CD4-positive, alpha-beta T cell (primary cell): ENCODE results near the gene ZNF638. TPM values are rescaled to one million over a fixed set of nuclear protein-coding genes. Genes with fewer than 3 reads are reported as not detected.
"Not testable (repeated sequence)": the region's sequence is repeated elsewhere in the genome, so short reads cannot be mapped to it uniquely, and the experiment has no call there.

Source experiments
- ATAC-seq: fragments of 200-7000 bp; cut with Tn5 transposase; one replicate; pipeline ENCODE4 v1.10.0; 2022; ENCODE audit warnings: mild to moderate bottlenecking; ENCODE audit not compliant: poor library complexity
- CTCF ChIA-PET: fragments of 350-600 bp; sonication (Branson Sonifier 250); formaldehyde crosslinking; loops from one replicate; lab custom pipeline; 2021; ENCODE audit warnings: antibody characterized with exemption, inconsistent platforms; lab: Charles Lee
- POLR2A ChIA-PET: fragments of 350-600 bp; sonication (Branson Sonifier 250); formaldehyde crosslinking; loops from one replicate; lab custom pipeline; 2021; ENCODE audit warnings: antibody characterized with exemption, inconsistent platforms; lab: Charles Lee
- DNase-seq, 14 experiments: peaks; one replicate each; pipeline ENCODE4 v3.0.0-alpha.2; 2013 to 2020; ENCODE audit warnings: mixed read lengths in 2 of 14
- H3K27ac ChIP-seq, 2 donors: one replicate each; pipeline versions ENCODE4 v1.5.1 to v1.7.0; 2013; ENCODE audit warnings: low read length in 2 of 2, low read depth in 1 of 2, mild to moderate bottlenecking in 1 of 2
- H3K27me3 ChIP-seq, 2 experiments: 1 replicate in 1 of 2; 2 replicates in 1 of 2; pipeline versions ENCODE4 v1.6.1 to v1.7.0; 2013; ENCODE audit warnings: low read length in 2 of 2, control low read depth in 1 of 2, mild to moderate bottlenecking in 1 of 2, moderate library complexity in 1 of 2; ENCODE audit not compliant: insufficient read depth in 2 of 2, control insufficient read depth in 1 of 2
- H3K36me3 ChIP-seq: one replicate; pipeline ENCODE4 v1.6.1; 2013; ENCODE audit warnings: low read length, control low read depth; ENCODE audit not compliant: insufficient read depth
- H3K4me1 ChIP-seq: one replicate; pipeline ENCODE4 v1.6.1; 2013; ENCODE audit warnings: low read length, control low read depth; ENCODE audit not compliant: insufficient read depth
- H3K4me3 ChIP-seq: one replicate; pipeline ENCODE4 v1.5.1; 2013; ENCODE audit warnings: mild to moderate bottlenecking, low read length, moderate library complexity
- H3K9me3 ChIP-seq, 2 experiments: 1 replicate in 1 of 2; 2 replicates in 1 of 2; pipeline versions ENCODE4 v1.6.1 to v1.7.0; 2013; ENCODE audit warnings: low read length in 2 of 2, mild to moderate bottlenecking in 2 of 2, control low read depth in 1 of 2, moderate library complexity in 1 of 2; ENCODE audit not compliant: control insufficient read depth in 1 of 2, insufficient read depth in 1 of 2
- H3K27ac Mint-ChIP-seq: one replicate; pipeline ENCODE4 v1.8.0; 2020; ENCODE audit warnings: mixed read lengths
- H3K27me3 Mint-ChIP-seq: one replicate; pipeline ENCODE4 v1.8.0; 2021; ENCODE audit warnings: mixed read lengths
- H3K36me3 Mint-ChIP-seq: one replicate; pipeline ENCODE4 v1.8.0; 2021; ENCODE audit warnings: low read depth, mixed read lengths
- H3K4me1 Mint-ChIP-seq: one replicate; pipeline ENCODE4 v1.8.0; 2021; ENCODE audit warnings: low read depth, mixed read lengths
- H3K4me3 Mint-ChIP-seq: one replicate; pipeline ENCODE4 v1.8.0; 2020; ENCODE audit warnings: mild to moderate bottlenecking, mixed read lengths
- H3K9me3 Mint-ChIP-seq: one replicate; pipeline ENCODE4 v1.8.0; 2020; ENCODE audit warnings: mixed read lengths
- intact Hi-C, 2 experiments: fragments of 100-400 bp; cut with DNase I in 1 of 2; cut with micrococcal nuclease in 1 of 2; formaldehyde crosslinking; loops; one replicate each; pipeline versions ENCODE4 v1.15.1 to v1.9.0; 2023 to 2025; cut with DNase I, micrococcal nuclease
- total RNA-seq, 174 experiments: library from RNA in 2 of 174; stranded (reverse) in 2 of 174; gene quantifications; one replicate each; pipeline ENCODE4 v1.2.3 and lab custom pipeline; 2021 to 2026
- TF ChIP-seq, protein P1 (sequence below): fragments of 200-600 bp; IDR thresholded peaks from one replicate; pipeline ENCODE4 v1.8.0; 2022; ENCODE audit warnings: antibody characterized with exemption, mild to moderate bottlenecking

Gene ZNF638
- total RNA-seq, 2 experiments from 2014 or later = 77.8 to 86.4 TPM

DNA sequence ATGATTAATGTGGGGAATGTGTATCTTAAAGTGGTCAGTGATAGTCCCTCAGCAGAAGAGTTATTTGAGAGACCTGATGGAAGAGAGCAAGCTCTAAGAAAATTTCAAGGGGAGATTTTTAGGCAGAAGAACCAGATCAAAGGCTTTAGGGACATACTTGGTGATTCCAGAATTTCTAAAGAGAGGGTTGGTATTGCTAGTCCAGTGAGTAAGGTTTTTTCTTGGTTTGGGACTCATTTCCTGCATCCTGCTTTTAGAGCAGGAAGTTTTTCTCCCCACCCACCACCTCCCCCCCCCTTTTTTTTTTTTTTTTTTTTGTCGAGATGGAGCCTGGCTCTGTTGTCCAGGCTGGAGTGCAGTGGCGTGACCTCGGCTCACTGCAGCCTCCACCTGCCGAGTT, 79.1 kb downstream of the ZNF638 start:
- POLR2A ChIA-PET = no interaction called here
- ATAC-seq = no peak
- H3K4me3 Mint-ChIP-seq = no peak overlapping the region
- H3K36me3 Mint-ChIP-seq = peaks cover 54% of the 10 kb centered on the region
- Histone ChIP-seq H3K27ac (no peak overlapping the region), H3K4me1 (no peaks in the 10 kb centered on the region), H3K4me3 (no peak overlapping the region), H3K9me3 (peaks cover 0 to 4% of the 10 kb centered on the region in 2 experiments), H3K36me3 (peaks cover 35% of the 10 kb centered on the region), H3K27me3 (no peaks in the 10 kb centered on the region)
- H3K27me3 Mint-ChIP-seq = no peaks in the 10 kb centered on the region
- no peaks in the 10 kb centered on the region for H3K4me1 Mint-ChIP-seq
- CTCF ChIA-PET = no interaction called here
- H3K9me3 Mint-ChIP-seq = no peaks in the 10 kb centered on the region
- TF ChIP-seq, protein P1, sequence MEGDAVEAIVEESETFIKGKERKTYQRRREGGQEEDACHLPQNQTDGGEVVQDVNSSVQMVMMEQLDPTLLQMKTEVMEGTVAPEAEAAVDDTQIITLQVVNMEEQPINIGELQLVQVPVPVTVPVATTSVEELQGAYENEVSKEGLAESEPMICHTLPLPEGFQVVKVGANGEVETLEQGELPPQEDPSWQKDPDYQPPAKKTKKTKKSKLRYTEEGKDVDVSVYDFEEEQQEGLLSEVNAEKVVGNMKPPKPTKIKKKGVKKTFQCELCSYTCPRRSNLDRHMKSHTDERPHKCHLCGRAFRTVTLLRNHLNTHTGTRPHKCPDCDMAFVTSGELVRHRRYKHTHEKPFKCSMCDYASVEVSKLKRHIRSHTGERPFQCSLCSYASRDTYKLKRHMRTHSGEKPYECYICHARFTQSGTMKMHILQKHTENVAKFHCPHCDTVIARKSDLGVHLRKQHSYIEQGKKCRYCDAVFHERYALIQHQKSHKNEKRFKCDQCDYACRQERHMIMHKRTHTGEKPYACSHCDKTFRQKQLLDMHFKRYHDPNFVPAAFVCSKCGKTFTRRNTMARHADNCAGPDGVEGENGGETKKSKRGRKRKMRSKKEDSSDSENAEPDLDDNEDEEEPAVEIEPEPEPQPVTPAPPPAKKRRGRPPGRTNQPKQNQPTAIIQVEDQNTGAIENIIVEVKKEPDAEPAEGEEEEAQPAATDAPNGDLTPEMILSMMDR = no peak
- intact Hi-C loops = no loop called here
- peak overlapping the region; percentile 7 for H3K27ac Mint-ChIP-seq
- no peak for DNase-seq

DNA sequence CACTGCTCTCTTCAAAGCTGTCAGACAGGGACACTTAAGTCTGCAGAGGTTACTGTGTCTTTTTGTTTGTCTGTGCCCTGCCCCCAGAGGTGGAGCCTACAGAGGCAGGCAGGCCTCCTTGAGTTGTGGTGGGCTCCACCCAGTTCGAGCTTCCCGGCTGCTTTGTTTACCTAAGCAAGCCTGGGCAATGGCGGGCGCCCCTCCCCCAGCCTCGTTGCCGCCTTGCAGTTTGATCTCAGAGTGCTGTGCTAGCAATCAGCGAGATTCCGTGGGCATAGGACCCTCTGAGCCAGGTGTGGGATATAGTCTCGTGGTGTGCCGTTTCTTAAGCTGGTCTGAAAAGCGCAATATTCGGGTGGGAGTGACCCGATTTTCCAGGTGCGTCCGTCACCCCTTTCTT, 85.3 kb downstream of the ZNF638 start:
- not testable (repeated sequence) for H3K4me1 ChIP-seq

GRCh38 chr2:71417300-71418202, 86.0 kb downstream of the ZNF638 start:
- no peaks in the 10 kb centered on the region for H3K27me3 ChIP-seq
- ChIA-PET CTCF (interaction anchor here (1.2 kb wide), 1 partner anchor 118 kb away, joined by 3 read pairs; no protein-coding TSS in a partner anchor), POLR2A (interaction anchor here (1.0 to 2.0 kb wide), 4 partner anchors 9 to 190 kb away, joined by 3 to 16 read pairs (median 4); partner anchors contain the start of genes PAIP2B and ZNF638)
- peaks cover 24% of the 10 kb centered on the region for H3K4me1 Mint-ChIP-seq
- ATAC-seq = peak; percentile 71
- no peaks in the 10 kb centered on the region for H3K4me1 ChIP-seq
- no peaks in the 10 kb centered on the region for H3K27me3 Mint-ChIP-seq
- no peaks in the 10 kb centered on the region for H3K9me3 Mint-ChIP-seq
- peaks cover 5% of the 10 kb centered on the region for H3K36me3 ChIP-seq
- H3K27ac Mint-ChIP-seq = peak overlapping the region; percentile 96
- TF ChIP-seq, protein P1 = no peak
- H3K36me3 Mint-ChIP-seq = peaks cover 35% of the 10 kb centered on the region
- H3K9me3 ChIP-seq = no peaks in the 10 kb centered on the region
- H3K4me3 Mint-ChIP-seq = peak overlapping the region; percentile 91
- H3K27ac ChIP-seq = peak overlapping the region; percentile 61 to 85
- peak in 3 of 14 experiments; percentile 34 to 51 (median 40) for DNase-seq
- peak overlapping the region; percentile 54 for H3K4me3 ChIP-seq
- intact Hi-C loops = loop anchor here in 1 of 2 experiments (5.0 kb wide), 1 partner anchor 85 kb away; the partner anchor contains the start of gene ZNF638

More for the DNA sequence above, 85.3 kb downstream of the ZNF638 start:
- H3K27ac ChIP-seq, H3K9me3 Mint-ChIP-seq, H3K9me3 ChIP-seq, H3K27me3 Mint-ChIP-seq, H3K27me3 ChIP-seq, CTCF ChIA-PET, H3K36me3 ChIP-seq, ATAC-seq: not testable (repeated sequence)
- peak overlapping the region; percentile 96 for H3K27ac Mint-ChIP-seq
- H3K36me3 Mint-ChIP-seq = peaks cover 32% of the 10 kb centered on the region
- DNase-seq = peak in 10 of 14 experiments; percentile 13 to 63 (median 27)
- POLR2A ChIA-PET = interaction anchor here (1.1 to 2.0 kb wide), 3 partner anchors 10 to 190 kb away, joined by 3 to 16 read pairs (median 6); partner anchors contain the start of genes PAIP2B and ZNF638
- H3K4me3 ChIP-seq = peak overlapping the region; percentile 54
- H3K4me3 Mint-ChIP-seq = peak overlapping the region; percentile 91
- H3K4me1 Mint-ChIP-seq = peaks cover 24% of the 10 kb centered on the region
- intact Hi-C loops = loop anchor here in 1 of 2 experiments (5.0 kb wide), 1 partner anchor 85 kb away; the partner anchor contains the start of gene ZNF638
